Naive thymus-derived CD4-positive, alpha-beta T cell (primary cell): Measurements from ENCODE around the gene GABRD. TPM values are rescaled to one million over a fixed set of nuclear protein-coding genes. Genes with fewer than 3 reads are reported as not detected.
A peak's percentile ranks its signal among the peaks of the same experiment; 100 is the strongest.

Experiments used
- ATAC-seq: fragments of 150-1000 bp; cut with Tn5 transposase; 2 replicates; pipeline ENCODE4 v1.10.0; 2021; ENCODE audit warnings: mild to moderate bottlenecking, moderate library complexity
- CTCF ChIA-PET: fragments of 350-600 bp; sonication (Branson Sonifier 250); formaldehyde crosslinking; loops from one replicate; lab custom pipeline; 2021; ENCODE audit warnings: antibody characterized with exemption; lab: Charles Lee
- POLR2A ChIA-PET: fragments of 350-600 bp; sonication (Branson Sonifier 250); formaldehyde crosslinking; loops from one replicate; lab custom pipeline; 2021; ENCODE audit warnings: antibody characterized with exemption, inconsistent platforms; lab: Charles Lee
- DNase-seq, 9 donors: peaks; one replicate each; pipeline versions ENCODE4 v3.0.0 to v3.0.0-alpha.2; 2020 to 2022; ENCODE audit warnings: mixed read lengths in 1 of 9
- H3K27ac ChIP-seq: one replicate; pipeline ENCODE4 v1.7.0; 2013; ENCODE audit warnings: mild to moderate bottlenecking, low read depth, low read length, moderate library complexity
- H3K27me3 ChIP-seq, 2 donors: one replicate each; pipeline ENCODE4 v1.7.0; 2013; ENCODE audit warnings: low read length in 2 of 2, mild to moderate bottlenecking in 2 of 2, moderate library complexity in 2 of 2; ENCODE audit not compliant: control insufficient read depth in 2 of 2, insufficient read depth in 2 of 2
- H3K36me3 ChIP-seq, 3 experiments: 1 replicate in 2 of 3; 2 replicates in 1 of 3; pipeline ENCODE4 v1.7.0; 2013; ENCODE audit warnings: low read length in 3 of 3, mild to moderate bottlenecking in 3 of 3, moderate library complexity in 1 of 3; ENCODE audit not compliant: insufficient read depth in 3 of 3, control insufficient read depth in 2 of 3
- H3K4me1 ChIP-seq, 2 donors: one replicate each; pipeline ENCODE4 v1.7.0; 2013; ENCODE audit warnings: low read length in 2 of 2, mild to moderate bottlenecking in 2 of 2, moderate library complexity in 1 of 2; ENCODE audit not compliant: control insufficient read depth in 2 of 2, insufficient read depth in 2 of 2
- H3K4me3 ChIP-seq: 2 replicates; pipeline ENCODE4 v1.7.0; 2013; ENCODE audit warnings: mild to moderate bottlenecking, low read length
- H3K9me3 ChIP-seq, 3 experiments: 1 replicate in 2 of 3; 2 replicates in 1 of 3; pipeline ENCODE4 v1.7.0; 2013; ENCODE audit warnings: low read length in 3 of 3; ENCODE audit not compliant: control insufficient read depth in 2 of 3
- H3K27ac Mint-ChIP-seq, 9 donors: one replicate each; pipeline ENCODE4 v1.8.0; 2020 to 2022; ENCODE audit warnings: mixed read lengths in 9 of 9, mild to moderate bottlenecking in 8 of 9, moderate library complexity in 5 of 9, inconsistent platforms in 2 of 9
- H3K27me3 Mint-ChIP-seq, 5 donors: one replicate each; pipeline ENCODE4 v1.8.0; 2021 to 2022; ENCODE audit warnings: mixed read lengths in 5 of 5, mild to moderate bottlenecking in 1 of 5
- H3K36me3 Mint-ChIP-seq, 5 donors: one replicate each; pipeline ENCODE4 v1.8.0; 2020 to 2022; ENCODE audit warnings: mixed read lengths in 5 of 5, mild to moderate bottlenecking in 3 of 5, inconsistent platforms in 1 of 5
- H3K4me1 Mint-ChIP-seq, 7 donors: one replicate each; pipeline ENCODE4 v1.8.0; 2020 to 2022; ENCODE audit warnings: mixed read lengths in 7 of 7, mild to moderate bottlenecking in 3 of 7, inconsistent platforms in 1 of 7
- H3K4me3 Mint-ChIP-seq, 10 donors: one replicate each; pipeline ENCODE4 v1.8.0; 2020 to 2022; ENCODE audit warnings: mild to moderate bottlenecking in 10 of 10, mixed read lengths in 10 of 10, moderate library complexity in 6 of 10, inconsistent platforms in 2 of 10
- H3K9me3 Mint-ChIP-seq, 11 donors: one replicate each; pipeline ENCODE4 v1.8.0; 2020 to 2022; ENCODE audit warnings: mixed read lengths in 11 of 11, mild to moderate bottlenecking in 4 of 11, inconsistent platforms in 1 of 11, moderate library complexity in 1 of 11
- intact Hi-C, 2 donors: fragments of 100-400 bp; cut with micrococcal nuclease; formaldehyde crosslinking; loops; one replicate each; pipeline ENCODE4 v1.15.1; 2023
- polyA plus RNA-seq, 2 donors: library from polyadenylated mRNA; unstranded; fragments of 300-500 nt; fragmentation: Illumina TruSeq; gene quantifications; one replicate each; pipeline ENCODE4 v1.2.3, GENCODE V29; 2021
- total RNA-seq, 6 experiments: library from RNA in 5 of 6; stranded (reverse) in 5 of 6; gene quantifications; 1 replicate in 5 of 6; 2 replicates in 1 of 6; pipeline ENCODE4 v1.2.3 and lab custom pipeline; 2021 to 2026

The GABRD gene
- total and polyA plus RNA-seq, 7 experiments from 2014 or later: 0.17 to 0.31 (median 0.21) TPM; not detected in 4

DNA sequence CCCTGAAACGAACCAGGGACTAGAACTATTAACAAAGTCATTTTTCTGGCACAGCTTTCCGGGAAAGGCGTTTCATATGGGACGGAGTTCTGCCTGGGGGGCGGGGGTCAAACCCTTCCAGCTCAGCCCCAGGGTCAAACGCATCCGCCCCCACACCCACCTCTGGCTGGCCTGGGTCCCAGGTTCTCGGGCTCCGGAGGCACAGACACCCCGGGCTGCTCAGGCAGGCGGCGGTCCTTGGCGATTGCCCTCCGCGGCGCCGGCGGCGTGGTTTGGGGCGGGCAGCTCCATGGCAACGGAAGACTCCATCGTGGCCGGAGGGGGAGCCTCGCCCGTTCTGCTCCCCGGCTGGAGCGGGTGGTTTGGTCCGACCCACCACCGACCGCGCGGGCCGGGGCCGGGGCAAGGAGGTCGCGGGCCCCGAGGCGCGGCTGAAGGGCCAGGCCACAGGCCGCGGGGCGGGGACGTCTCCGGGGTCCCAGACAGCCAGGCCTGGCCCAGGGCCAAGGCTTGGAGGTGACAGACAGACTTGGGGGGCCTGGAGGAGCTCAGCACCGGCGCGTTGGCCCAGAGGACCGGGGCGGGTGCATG, 15.5 kb upstream of the GABRD start, which contains the start of gene CFAP74:
Gene CFAP74 (minus strand): TSS at position 246 of the 591 bp plus-strand sequence. CDS start 12,830 bp downstream, outside the sequence.
- CTCF ChIA-PET: no interaction called here

DNA sequence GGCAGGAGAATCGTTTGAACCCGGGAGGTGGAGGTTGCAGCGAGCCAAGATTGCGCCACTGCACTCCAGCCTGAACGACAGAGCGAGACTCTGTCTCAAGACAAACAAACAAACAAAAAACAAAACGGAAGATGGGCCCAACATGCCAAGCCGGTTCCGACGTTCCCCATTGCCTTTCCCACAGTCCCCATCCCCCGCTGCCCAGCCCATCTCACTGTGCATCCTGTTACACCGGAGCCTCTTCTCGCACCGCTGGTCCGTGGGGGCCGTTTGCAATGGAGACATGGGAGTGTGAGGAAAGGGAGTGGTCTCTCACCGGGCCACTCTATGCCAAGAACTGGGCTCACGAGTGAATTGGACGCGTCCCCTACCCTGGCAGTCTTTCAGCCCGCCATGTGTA, 14.3 kb upstream of the GABRD start:
- no peaks in the 10 kb centered on the region for H3K27me3 ChIP-seq
- intact Hi-C loops: no loop called here
- H3K27ac Mint-ChIP-seq: no peak overlapping the region

More for the DNA sequence above, 15.5 kb upstream of the GABRD start, which contains the start of gene CFAP74:
- Mint-ChIP-seq H3K4me3 (peak within 1 kb of the TSS in 1 of 10 donors; percentile 26), H3K27me3 (peaks cover 27 to 56% (median 46%) of the 10 kb centered on the region in 5 donors), H3K4me1 (no peaks in the 10 kb centered on the region), H3K36me3 (peaks cover 0 to 3% (median 0%) of the 10 kb centered on the region in 5 donors), H3K27ac (no peak within 1 kb of the TSS), H3K9me3 (no peaks in the 10 kb centered on the region)
- Histone ChIP-seq H3K27me3 (no peaks in the 10 kb centered on the region), H3K27ac (no peak within 1 kb of the TSS), H3K4me1 (no peaks in the 10 kb centered on the region), H3K9me3 (no peaks in the 10 kb centered on the region), H3K36me3 (no peaks in the 10 kb centered on the region), H3K4me3 (no peak within 1 kb of the TSS)
- intact Hi-C loops: no loop called here
- ATAC-seq: no peak
- POLR2A ChIA-PET: interaction anchor here (0.6 kb wide), 1 partner anchor 12 kb away, joined by 3 read pairs; no protein-coding TSS in a partner anchor
- no peak for DNase-seq

DNA sequence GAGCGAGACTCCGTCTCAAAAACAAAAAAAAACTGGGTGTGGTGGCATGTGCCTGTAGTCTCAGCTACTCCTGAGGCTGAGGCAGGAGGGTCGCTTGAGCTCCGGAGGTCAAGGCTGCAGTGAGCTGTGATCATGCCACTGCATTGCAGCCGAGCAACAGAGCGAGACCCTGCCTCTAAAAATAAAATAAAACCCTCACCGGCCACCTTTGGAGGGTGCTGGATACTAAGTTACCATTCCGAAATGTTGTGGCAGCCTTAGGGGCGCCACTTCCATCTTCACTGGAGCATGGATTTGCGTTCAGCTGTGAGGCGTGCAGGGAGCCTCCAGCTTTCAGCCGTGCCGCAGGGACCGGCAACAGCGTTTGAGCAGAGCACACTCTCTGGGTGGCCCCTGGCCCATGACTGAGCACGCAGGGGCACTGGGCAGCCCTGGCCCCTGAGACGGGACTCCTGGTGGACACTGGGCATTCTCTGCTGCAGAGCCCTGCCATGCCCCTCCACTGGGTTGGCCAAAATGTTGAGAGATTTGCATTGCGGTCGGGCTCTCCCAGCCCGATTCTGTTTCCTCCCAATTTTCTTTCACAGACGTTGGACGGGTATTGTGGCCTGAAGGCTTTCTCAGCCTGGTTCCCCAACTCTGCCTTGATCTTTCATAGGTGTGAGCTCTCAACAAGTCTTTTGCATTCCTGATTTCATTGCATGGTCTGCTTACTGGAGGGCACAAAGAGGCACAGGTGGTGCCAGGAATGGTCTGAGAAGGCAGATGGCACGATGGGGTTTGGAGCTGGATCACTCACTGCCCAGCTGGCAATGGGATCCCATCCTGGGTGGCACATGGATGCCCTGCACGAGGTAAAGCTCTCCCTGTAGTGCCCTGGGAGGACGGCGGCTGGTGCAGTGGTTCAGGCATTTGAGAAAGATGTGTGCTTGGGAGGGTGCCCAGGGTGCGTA, 9.8 kb upstream of the GABRD start:
- H3K27ac ChIP-seq: no peak overlapping the region
- no peaks in the 10 kb centered on the region for H3K4me1 Mint-ChIP-seq
- H3K4me1 ChIP-seq: no peaks in the 10 kb centered on the region
- H3K27me3 ChIP-seq: no peaks in the 10 kb centered on the region
- H3K36me3 Mint-ChIP-seq: no peaks in the 10 kb centered on the region
- intact Hi-C loops: no loop called here
- no peaks in the 10 kb centered on the region for H3K9me3 ChIP-seq
- CTCF ChIA-PET: no interaction called here
- POLR2A ChIA-PET: no interaction called here
- H3K4me3 ChIP-seq: no peak overlapping the region
- H3K9me3 Mint-ChIP-seq: no peaks in the 10 kb centered on the region
- H3K27ac Mint-ChIP-seq: no peak overlapping the region
- no peaks in the 10 kb centered on the region for H3K36me3 ChIP-seq
- H3K27me3 Mint-ChIP-seq: peaks cover 6 to 39% (median 22%) of the 10 kb centered on the region in 5 donors
- no peak for DNase-seq
- no peak overlapping the region for H3K4me3 Mint-ChIP-seq
- ATAC-seq: no peak

More for the DNA sequence above, 14.3 kb upstream of the GABRD start:
- CTCF ChIA-PET: no interaction called here
- Mint-ChIP-seq H3K4me1 (no peaks in the 10 kb centered on the region), H3K4me3 (no peak overlapping the region), H3K27me3 (peaks cover 27 to 53% (median 46%) of the 10 kb centered on the region in 5 donors), H3K9me3 (no peaks in the 10 kb centered on the region), H3K36me3 (peaks cover 0 to 3% (median 0%) of the 10 kb centered on the region in 5 donors)
- Histone ChIP-seq H3K4me3 (no peak overlapping the region), H3K27ac (no peak overlapping the region), H3K36me3 (no peaks in the 10 kb centered on the region), H3K9me3 (no peaks in the 10 kb centered on the region), H3K4me1 (no peaks in the 10 kb centered on the region)
- POLR2A ChIA-PET: no interaction called here
- ATAC-seq (no peak), DNase-seq (no peak)

DNA sequence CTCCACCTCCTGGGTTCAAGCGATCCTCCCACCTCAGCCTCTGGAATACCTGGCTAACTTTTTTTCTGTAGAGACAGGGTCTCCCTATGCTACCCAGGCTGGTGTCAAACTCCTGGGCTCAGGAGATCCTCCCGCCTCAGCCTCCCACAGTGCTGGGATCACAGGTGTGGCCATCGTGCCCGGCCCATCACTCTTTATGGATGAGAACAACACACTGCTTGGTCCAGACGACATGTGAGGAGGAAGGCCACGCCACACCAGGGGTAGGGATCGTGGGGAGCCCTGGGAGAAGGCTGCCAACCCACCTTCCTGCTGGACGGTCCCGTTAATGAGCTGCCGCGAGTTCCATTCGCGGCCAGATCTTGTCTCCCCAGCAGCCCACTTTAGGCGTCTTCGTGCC, 5.0 kb upstream of the GABRD start:
- ATAC-seq (no peak), DNase-seq (no peak)
- Histone ChIP-seq H3K9me3 (no peaks in the 10 kb centered on the region), H3K36me3 (no peaks in the 10 kb centered on the region), H3K27me3 (peaks cover 0 to 2% of the 10 kb centered on the region in 2 donors), H3K4me1 (no peaks in the 10 kb centered on the region), H3K4me3 (no peak overlapping the region), H3K27ac (no peak overlapping the region)
- Mint-ChIP-seq H3K36me3 (peaks cover 0 to 3% (median 0%) of the 10 kb centered on the region in 5 donors), H3K4me3 (no peak overlapping the region), H3K27me3 (peaks cover 28 to 50% (median 43%) of the 10 kb centered on the region in 5 donors), H3K9me3 (peaks cover 0 to 2% (median 0%) of the 10 kb centered on the region in 11 donors), H3K27ac (no peak overlapping the region), H3K4me1 (peaks cover 0 to 13% (median 8%) of the 10 kb centered on the region in 7 donors)
- ChIA-PET CTCF (no interaction called here), POLR2A (no interaction called here)
- intact Hi-C loops: no loop called here

DNA sequence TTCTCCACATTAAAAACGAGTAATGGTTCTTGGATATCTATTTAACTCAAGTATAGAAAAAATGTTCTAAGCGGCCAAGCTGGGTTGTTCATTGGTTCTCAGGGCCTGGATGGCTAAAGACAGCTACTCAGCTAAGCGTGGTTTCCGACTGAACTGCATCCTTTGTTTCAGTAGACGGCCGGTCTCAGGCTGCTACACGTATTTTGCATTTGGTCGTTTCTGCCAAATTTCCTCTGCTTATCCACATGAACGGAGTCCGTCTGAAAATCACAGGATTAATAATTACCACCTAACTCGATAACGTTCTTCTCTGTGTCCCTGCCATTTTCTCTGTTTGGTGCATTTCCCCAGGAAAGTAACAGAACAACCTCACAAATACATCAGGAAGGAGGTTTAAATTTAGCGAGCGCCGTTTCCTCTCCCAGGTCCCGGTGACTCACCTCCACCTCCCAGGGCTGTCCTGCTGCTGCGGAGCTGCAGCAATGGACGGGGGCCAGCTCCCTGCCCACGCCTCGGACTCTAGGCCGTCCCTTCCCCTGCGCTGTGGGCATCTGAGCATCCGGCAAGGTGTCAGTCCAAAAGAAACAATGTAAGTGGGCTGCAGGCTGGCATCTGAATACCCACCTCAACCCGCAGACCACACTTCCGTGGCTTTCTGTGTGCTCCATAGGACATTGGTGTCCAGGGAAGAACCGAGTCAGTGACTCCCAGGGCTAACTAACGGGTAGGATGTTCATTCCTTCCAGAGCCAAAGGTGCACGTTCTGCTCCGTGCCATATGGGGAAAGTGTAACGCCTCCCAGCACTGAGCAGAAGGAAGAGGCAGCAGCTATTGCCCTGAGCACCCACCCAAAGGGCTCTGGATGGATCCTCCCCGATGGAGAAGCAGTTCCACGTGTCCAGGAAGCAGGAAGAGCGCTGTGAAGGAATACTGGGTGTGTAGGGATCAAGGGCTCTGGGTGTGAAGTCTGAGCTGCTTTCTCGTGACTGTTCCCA, 4.1 kb upstream of the GABRD start:
- no peaks in the 10 kb centered on the region for H3K36me3 ChIP-seq
- H3K27ac ChIP-seq: no peak overlapping the region
- POLR2A ChIA-PET: no interaction called here
- intact Hi-C loops: no loop called here
- no peaks in the 10 kb centered on the region for H3K4me1 ChIP-seq
- Mint-ChIP-seq H3K4me3 (no peak overlapping the region), H3K36me3 (peaks cover 0 to 3% (median 0%) of the 10 kb centered on the region in 5 donors), H3K9me3 (peaks cover 0 to 2% (median 0%) of the 10 kb centered on the region in 11 donors), H3K27ac (no peak overlapping the region), H3K27me3 (peaks cover 29 to 50% (median 46%) of the 10 kb centered on the region in 5 donors), H3K4me1 (peaks cover 0 to 17% (median 8%) of the 10 kb centered on the region in 7 donors)
- CTCF ChIA-PET: no interaction called here
- DNase-seq: no peak
- no peaks in the 10 kb centered on the region for H3K9me3 ChIP-seq
- peaks cover 0 to 7% of the 10 kb centered on the region in 2 donors for H3K27me3 ChIP-seq
- ATAC-seq: no peak
- no peak overlapping the region for H3K4me3 ChIP-seq

DNA sequence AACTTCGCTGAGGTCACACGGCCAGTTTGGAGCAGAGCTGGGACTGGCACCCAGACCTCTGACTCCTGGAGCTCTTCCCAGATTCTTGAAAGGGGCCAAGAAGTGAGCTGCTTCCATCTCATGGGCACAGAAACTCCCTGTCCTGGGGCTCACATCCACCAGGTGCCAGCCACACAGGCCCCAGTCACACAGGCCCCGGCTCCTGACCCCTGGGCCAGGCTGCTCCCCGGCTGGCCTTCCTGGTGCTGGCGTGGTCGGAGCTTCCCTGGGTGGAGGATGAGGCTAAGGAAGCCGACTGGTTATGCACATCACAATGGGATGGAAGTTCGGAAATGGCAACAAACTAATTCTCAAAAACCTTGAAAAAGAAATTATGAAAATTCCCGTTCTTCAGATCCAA, 3.0 kb upstream of the GABRD start:
- ATAC-seq (no peak), DNase-seq (no peak)
- intact Hi-C loops: no loop called here
- POLR2A ChIA-PET: no interaction called here
- Mint-ChIP-seq H3K27me3 (peaks cover 40 to 57% (median 55%) of the 10 kb centered on the region in 5 donors), H3K4me3 (peak overlapping the region in 1 of 10 donors; percentile 12), H3K27ac (no peak overlapping the region), H3K9me3 (peaks cover 0 to 2% (median 0%) of the 10 kb centered on the region in 11 donors), H3K36me3 (peaks cover 0 to 3% (median 0%) of the 10 kb centered on the region in 5 donors), H3K4me1 (peaks cover 0 to 19% (median 8%) of the 10 kb centered on the region in 7 donors)
- Histone ChIP-seq H3K27ac (no peak overlapping the region), H3K4me1 (no peaks in the 10 kb centered on the region), H3K27me3 (peaks cover 4 to 11% of the 10 kb centered on the region in 2 donors), H3K36me3 (no peaks in the 10 kb centered on the region), H3K4me3 (no peak overlapping the region), H3K9me3 (no peaks in the 10 kb centered on the region)
- CTCF ChIA-PET: no interaction called here
